HEK293 (cell line): Measurements from ENCODE around the gene FXYD1.

ENCODE experiments used
- CTCF ChIP-seq: fragments of 450-650 bp; formaldehyde crosslinking; IDR thresholded peaks from 2 replicates; pipeline ENCODE4 v1.5.1; 2016; ENCODE audit warnings: missing biosample characterization, missing genetic modification characterization
- EGR2 ChIP-seq: fragments of 450-650 bp; formaldehyde crosslinking; IDR thresholded peaks from 2 replicates; pipeline ENCODE4 v1.5.1; 2016; ENCODE audit warnings: low read depth, missing biosample characterization, missing genetic modification characterization
- GLI4 ChIP-seq: fragments of 450-650 bp; formaldehyde crosslinking; IDR thresholded peaks from 2 replicates; pipeline ENCODE4 v1.5.1; 2016; ENCODE audit warnings: missing biosample characterization, missing genetic modification characterization
- HIC1 ChIP-seq: fragments of 450-650 bp; formaldehyde crosslinking; IDR thresholded peaks from 2 replicates; pipeline ENCODE4 v1.5.1; 2016; ENCODE audit warnings: missing biosample characterization, missing genetic modification characterization
- INSM2 ChIP-seq: fragments of 450-650 bp; formaldehyde crosslinking; IDR thresholded peaks from 2 replicates; pipeline ENCODE4 v1.5.1; 2016; ENCODE audit warnings: missing biosample characterization, missing genetic modification characterization
- PATZ1 ChIP-seq: fragments of 450-650 bp; formaldehyde crosslinking; IDR thresholded peaks from 2 replicates; pipeline ENCODE4 v1.5.1; 2016; ENCODE audit warnings: missing biosample characterization, missing genetic modification characterization
- PRDM6 ChIP-seq: fragments of 450-650 bp; formaldehyde crosslinking; IDR thresholded peaks from 2 replicates; pipeline ENCODE4 v1.5.1; 2017; ENCODE audit warnings: missing biosample characterization, missing genetic modification characterization
- RBAK ChIP-seq: fragments of 450-650 bp; formaldehyde crosslinking; IDR thresholded peaks from 2 replicates; pipeline ENCODE4 v1.5.1; 2016; ENCODE audit warnings: missing biosample characterization, missing genetic modification characterization
- ZBTB20 ChIP-seq: fragments of 450-650 bp; formaldehyde crosslinking; IDR thresholded peaks from 2 replicates; pipeline ENCODE4 v1.5.1; 2016; ENCODE audit warnings: missing biosample characterization, missing genetic modification characterization
- ZBTB21 ChIP-seq: fragments of 450-650 bp; formaldehyde crosslinking; IDR thresholded peaks from 2 replicates; pipeline ENCODE4 v1.5.1; 2017; ENCODE audit warnings: missing biosample characterization, missing genetic modification characterization
- ZBTB44 ChIP-seq: fragments of 450-650 bp; IDR thresholded peaks from 2 replicates; pipeline ENCODE4 v1.5.1; 2018; ENCODE audit warnings: missing biosample characterization, mild to moderate bottlenecking, missing genetic modification characterization
- ZBTB8A ChIP-seq: fragments of 450-650 bp; formaldehyde crosslinking; IDR thresholded peaks from 2 replicates; pipeline ENCODE4 v1.5.1; 2016; ENCODE audit warnings: missing biosample characterization, missing genetic modification characterization
- ZEB2 ChIP-seq: fragments of 450-650 bp; formaldehyde crosslinking; IDR thresholded peaks from 2 replicates; pipeline ENCODE4 v1.5.1; 2016; ENCODE audit warnings: missing biosample characterization, missing genetic modification characterization
- ZNF16 ChIP-seq: fragments of 450-650 bp; formaldehyde crosslinking; IDR thresholded peaks from 2 replicates; pipeline ENCODE4 v1.5.1; 2016; ENCODE audit warnings: low read depth, missing biosample characterization, missing genetic modification characterization
- ZNF211 ChIP-seq: fragments of 450-650 bp; formaldehyde crosslinking; IDR thresholded peaks from 2 replicates; pipeline ENCODE4 v1.5.1; 2016; ENCODE audit warnings: low read depth, missing biosample characterization, missing genetic modification characterization
- ZNF274 ChIP-seq, 2 experiments: fragments of 200-500 bp in 1 of 2; fragments of 450-650 bp in 1 of 2; sonication (Bioruptor generic) in 1 of 2; formaldehyde crosslinking in 1 of 2; IDR thresholded peaks; 2 replicates each; pipeline versions ENCODE4 v1.5.1 to v1.6.1; 2014 to 2016; ENCODE audit warnings: borderline replicate concordance in 1 of 2, inconsistent platforms in 1 of 2, low read length in 1 of 2, missing biosample characterization in 1 of 2, missing genetic modification characterization in 1 of 2
- ZNF341 ChIP-seq: fragments of 450-650 bp; formaldehyde crosslinking; IDR thresholded peaks from 2 replicates; pipeline ENCODE4; 2016; ENCODE audit warnings: low read depth, missing biosample characterization, missing genetic modification characterization
- ZNF362 ChIP-seq: fragments of 450-650 bp; formaldehyde crosslinking; IDR thresholded peaks from 2 replicates; pipeline ENCODE4 v1.5.1; 2016; ENCODE audit warnings: missing biosample characterization, missing genetic modification characterization
- ZNF513 ChIP-seq: fragments of 450-650 bp; IDR thresholded peaks from 2 replicates; pipeline ENCODE4 v1.5.1; 2018; ENCODE audit warnings: missing biosample characterization, missing genetic modification characterization
- ZNF514 ChIP-seq: fragments of 450-650 bp; formaldehyde crosslinking; IDR thresholded peaks from 2 replicates; pipeline ENCODE4 v1.5.1; 2016; ENCODE audit warnings: missing biosample characterization, missing genetic modification characterization
- ZNF610 ChIP-seq: fragments of 450-650 bp; formaldehyde crosslinking; IDR thresholded peaks from 2 replicates; pipeline ENCODE4 v1.5.1; 2016; ENCODE audit warnings: missing biosample characterization, missing genetic modification characterization, borderline replicate concordance
- ZNF785 ChIP-seq: fragments of 450-650 bp; formaldehyde crosslinking; IDR thresholded peaks from 2 replicates; pipeline ENCODE4 v1.5.1; 2016; ENCODE audit warnings: missing biosample characterization, missing genetic modification characterization
- ZSCAN16 ChIP-seq: fragments of 450-650 bp; formaldehyde crosslinking; IDR thresholded peaks from 2 replicates; pipeline ENCODE4 v1.5.1; 2016; ENCODE audit warnings: missing biosample characterization, missing genetic modification characterization

The FXYD1 gene

GRCh38 chr19:35140962-35141836, 2.6 kb downstream of the FXYD1 start (continued):
- TF ChIP-seq PATZ1 (tag by site-specific recombination) (peak; percentile 42), ZBTB21 (tag by site-specific recombination) (peak; percentile 78), CTCF (tag by site-specific recombination) (peak; percentile 90), ZNF513 (tag by site-specific recombination) (peak; percentile 90), ZSCAN16 (tag by site-specific recombination) (peak; percentile 81; the same call in 1 of the 2 replicates), HIC1 (tag by site-specific recombination) (peak; percentile 68), GLI4 (tag by site-specific recombination) (no peak), ZNF785 (tag by site-specific recombination) (no peak; the same call in 1 of the 2 replicates), EGR2 (tag by site-specific recombination) (peak; percentile 98), ZBTB20 (tag by site-specific recombination) (peak; percentile 47; the same call in 1 of the 2 replicates), INSM2 (tag by site-specific recombination) (peak; percentile 73), ZNF341 (peak; percentile 87), ZEB2 (tag by site-specific recombination) (peak; percentile 69), PRDM6 (no peak), ZNF274 (IDR thresholded peaks at IDR 0.05; ENCODE audit: low read length) (no peak), ZNF274 (tag by site-specific recombination; IDR thresholded peaks at IDR 0.05; ENCODE audit: borderline replicate concordance) (no peak; the same call in 1 of the 2 replicates), ZNF16 (peak; percentile 86), ZNF362 (no peak), RBAK (peak; percentile 84; the same call in 1 of the 2 replicates), ZNF610 (tag by site-specific recombination) (peak; percentile 43; the same call in 1 of the 2 replicates), ZBTB44 (tag by site-specific recombination) (no peak), ZNF514 (tag by site-specific recombination) (peak; percentile 72; the same call in 1 of the 2 replicates), ZBTB8A (tag by site-specific recombination) (peak; percentile 95), ZNF211 (tag by site-specific recombination) (no peak; the same call in 1 of the 2 replicates)
